Activated CD8-positive, alpha-beta memory T cell treated with anti-CD3 and anti-CD28 coated beads, Interleukin-2, amount 50 U/mL, for 4 hours (primary cell): ENCODE results near the gene FIBCD1.
"Not testable (repeated sequence)": the region's sequence is repeated elsewhere in the genome, so short reads cannot be mapped to it uniquely, and the experiment has no call there.

Experiments
- DNase-seq: peaks from one replicate; pipeline ENCODE4 v3.0.0-alpha.2; 2020

Gene FIBCD1

DNA sequence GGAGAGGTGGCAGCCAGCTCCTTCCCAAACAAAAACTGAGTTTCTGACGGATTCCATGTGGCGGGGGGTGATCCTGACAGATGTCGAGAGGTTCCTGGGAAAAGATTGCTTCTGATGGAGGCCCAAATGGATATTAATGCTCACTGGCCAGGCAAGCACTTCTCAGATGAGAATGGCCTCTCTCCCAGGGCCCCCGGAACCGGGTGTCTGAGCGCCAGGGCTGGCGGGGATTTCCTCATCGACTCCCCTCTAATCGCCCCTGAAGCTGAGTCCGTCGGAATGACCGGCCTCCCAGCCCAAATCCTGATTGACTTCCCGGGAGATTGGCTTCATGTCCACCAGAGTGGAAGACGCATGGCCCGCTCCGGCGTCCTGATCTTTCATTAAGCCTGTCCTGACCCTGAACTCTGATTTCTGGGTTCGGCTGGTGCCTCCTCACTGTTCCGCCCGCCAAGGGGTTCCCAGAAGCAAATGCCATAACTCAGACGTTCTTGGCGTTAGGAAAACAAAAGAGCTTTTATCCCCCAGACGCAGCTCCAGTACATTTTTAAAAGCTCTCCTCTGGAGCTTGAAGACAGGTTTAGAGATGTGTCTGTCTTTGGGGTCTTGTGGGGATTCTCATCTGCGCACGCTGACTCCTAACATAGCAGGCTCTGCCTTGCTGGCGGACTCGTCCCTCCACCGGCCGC is 17.6 kb downstream of the FIBCD1 start:
- DNase-seq, result no peak

DNA sequence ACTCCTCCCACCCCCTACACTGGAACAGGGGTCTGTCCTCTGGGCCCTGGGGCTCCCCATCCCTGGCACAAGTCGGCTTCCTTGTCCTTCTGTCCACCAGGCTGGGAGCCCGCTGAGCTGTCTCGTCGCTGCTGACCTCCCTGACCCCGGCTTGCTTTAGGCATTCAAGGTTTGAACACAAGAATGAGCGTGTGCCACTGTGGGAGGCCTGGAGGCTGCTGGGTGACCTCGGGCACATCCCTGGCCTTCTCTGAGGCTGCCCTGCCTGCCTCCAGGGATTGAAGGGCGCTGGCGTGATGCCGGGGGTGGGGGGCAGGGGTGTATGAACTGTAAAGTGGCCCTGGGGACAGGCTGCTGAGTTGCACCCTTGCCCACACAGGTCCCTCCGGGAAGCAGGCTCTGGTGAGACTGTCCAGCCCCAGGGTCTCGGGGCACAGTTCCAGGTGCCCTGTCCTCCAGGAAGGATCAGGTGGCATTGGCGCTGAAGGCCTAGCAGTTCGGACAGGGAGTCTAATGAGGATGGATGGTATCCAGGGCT is 18.2 kb downstream of the FIBCD1 start:
- no peak for DNase-seq

DNA sequence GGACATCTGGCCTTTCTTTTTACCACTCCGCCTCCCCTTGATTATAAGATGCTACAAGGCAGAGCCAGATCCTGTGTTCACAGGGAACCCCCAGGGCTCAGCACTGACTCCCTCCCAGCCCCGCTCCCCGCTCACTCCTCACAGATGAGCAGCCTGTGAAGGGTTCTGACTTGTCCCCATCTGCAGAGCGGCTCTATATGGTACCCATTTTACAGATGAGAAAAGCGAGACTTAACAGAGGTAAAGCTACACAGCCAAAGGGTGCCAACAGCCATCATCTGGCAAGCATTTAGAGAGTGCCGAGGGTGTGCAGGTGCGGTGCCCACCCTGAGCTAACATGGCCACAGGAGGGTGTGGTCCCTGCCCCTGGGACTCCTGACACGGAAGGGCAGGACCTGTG is 18.8 kb downstream of the FIBCD1 start:
- no peak for DNase-seq

DNA sequence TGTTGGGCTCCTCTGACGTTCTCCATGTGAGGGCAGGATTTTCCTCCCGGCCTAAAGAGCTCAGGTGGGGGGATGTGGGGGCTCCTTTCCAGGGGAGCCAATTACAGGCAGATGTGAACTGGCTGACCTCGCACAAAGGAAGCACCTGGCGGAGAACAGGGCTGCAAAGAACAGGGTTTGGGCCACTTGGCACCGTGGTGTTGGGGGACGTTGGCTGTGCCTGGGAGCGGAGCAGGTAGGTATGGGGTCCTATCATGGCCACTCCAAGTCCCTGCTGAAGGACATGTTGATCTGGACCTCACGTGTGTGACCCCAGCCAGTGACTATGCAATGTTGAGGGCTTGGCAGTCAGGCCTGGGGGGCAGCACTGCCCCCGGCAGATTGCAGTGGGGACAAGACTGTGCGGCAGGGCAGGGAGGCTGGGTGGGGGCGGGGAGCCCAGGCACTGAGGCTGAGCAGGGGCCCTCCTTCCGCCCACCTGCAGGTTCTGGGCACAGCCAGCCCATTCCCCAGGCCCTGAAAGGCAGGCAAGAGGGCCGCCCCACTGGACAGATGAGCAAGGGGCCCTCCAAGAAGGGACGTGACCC is 19.4 kb downstream of the FIBCD1 start:
- DNase-seq, result no peak

DNA sequence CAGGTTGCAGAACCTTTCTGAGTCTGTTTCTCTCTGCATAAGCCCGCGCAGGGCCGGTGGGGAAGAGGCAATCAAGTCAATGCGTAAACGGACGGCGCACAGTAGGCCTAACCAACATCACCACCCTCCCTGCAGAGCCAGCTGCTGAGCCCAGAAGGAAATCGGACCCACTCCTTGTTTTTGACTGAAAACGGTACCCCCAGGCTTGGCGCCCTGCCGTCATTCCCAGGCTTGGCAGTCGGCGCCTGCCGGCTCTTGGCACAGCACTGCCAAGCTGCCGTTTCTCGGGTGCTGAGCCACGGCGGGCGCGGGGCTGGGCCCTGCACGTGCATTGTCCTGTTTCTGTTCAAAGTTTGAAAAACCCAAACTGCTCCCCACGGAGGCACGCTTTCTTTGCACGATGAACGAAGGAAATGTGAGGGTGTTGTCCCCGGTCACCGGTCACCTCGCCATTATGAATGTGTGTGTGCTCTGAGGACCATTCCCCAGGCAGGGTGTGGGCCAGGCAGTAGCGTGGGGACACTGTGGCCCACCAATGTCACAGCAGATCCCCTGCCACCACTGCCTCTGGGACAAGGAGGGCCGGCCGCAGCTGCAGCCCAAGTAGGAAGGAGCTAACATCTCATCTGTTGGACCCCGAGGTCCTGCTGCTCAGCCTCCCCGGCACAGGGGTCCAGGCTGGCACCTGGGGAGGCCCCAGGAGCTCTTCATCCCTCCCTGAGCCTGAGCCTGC is 20.1 kb downstream of the FIBCD1 start:
- no peak for DNase-seq

DNA sequence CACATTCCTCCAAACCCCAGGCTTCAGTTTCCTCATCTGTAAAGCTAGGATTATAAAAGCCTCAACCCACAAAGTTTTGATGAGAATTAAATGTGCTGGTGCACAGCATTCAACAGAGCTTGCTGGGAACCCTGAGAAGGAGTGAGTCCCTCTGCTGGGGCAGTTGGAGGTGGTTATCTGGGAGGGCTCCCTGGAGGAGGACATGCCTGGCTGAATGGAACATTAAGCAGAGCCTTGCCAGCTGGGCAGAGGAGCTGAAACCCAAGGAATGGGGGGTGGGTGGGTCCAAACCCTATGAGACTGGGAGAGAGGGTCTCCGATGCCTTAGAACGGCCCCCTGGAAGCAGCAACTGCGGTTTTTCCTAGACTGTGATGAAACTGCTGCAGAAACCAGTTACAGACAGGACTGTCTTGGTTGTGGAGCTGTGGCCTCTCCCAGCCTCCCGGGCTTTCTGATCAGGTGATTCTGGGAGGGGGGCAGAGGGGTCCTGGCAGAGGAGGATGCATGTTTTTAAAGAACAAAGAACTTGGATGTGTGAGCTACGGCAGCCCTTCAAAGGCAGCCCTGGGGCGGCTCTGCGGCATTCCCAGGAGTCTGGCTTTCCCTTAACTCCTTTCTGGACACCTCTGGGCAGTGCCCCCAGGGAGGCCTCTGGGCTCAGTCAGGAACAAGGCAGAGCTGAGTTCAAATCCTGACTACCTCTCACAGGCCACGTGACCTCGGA is 20.8 kb downstream of the FIBCD1 start:
- no peak for DNase-seq

DNA sequence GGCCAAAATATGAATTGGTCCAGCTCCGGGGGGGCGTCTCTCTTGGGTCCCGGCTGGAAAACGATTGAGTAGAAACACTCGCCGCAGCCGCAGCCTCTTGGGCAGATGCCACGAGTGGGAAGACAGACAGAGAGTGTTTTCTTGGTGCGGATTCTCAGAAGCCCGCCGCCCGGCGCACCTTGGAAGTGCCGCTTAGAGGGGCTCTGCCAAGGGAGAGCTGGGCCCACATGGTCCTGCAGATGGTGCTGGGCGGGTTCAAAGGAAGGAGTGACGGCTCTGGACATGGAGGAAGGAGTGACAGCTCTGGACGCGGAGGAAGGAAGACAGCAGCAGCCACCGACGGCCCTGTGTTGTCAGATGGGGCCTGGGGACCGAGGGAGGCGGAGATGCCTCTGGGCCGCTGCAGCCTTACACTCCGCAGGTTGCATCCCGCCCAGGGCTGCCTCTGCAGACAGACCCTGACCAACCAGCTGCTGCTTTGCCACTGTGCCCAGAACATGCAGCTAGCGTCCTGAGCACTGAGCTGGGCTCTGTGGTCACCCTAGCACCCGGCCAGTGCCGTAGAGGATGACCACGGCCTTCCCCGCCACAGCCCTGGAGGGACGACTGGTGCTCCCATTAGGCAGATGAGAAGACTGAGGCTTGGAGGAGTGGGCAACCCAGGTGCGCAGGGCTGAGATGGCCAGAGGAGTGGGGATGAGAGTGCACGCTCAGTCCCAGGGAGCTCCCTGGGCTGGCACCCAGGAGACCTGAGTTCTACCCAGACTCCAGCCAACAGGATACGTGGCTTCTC is 21.7 kb downstream of the FIBCD1 start:
- DNase-seq, result no peak

DNA sequence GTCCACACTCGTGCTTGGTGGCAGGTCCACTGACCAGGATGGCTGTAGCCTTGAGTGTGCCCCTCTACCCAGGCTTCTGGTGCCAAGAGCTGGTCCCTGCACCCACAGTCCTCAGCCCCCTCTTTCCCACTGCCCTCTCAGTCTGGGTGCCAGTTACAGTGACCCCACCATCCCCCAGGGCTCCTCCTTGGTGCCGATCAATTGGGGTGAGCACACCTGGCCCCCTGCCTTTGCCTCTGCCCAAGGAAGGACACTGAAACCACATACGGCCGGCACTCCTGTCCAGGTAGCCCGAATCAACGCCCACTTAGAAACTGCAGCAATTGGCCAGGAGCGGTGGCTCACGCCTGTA is 24.0 kb downstream of the FIBCD1 start:
- DNase-seq, result no peak

DNA sequence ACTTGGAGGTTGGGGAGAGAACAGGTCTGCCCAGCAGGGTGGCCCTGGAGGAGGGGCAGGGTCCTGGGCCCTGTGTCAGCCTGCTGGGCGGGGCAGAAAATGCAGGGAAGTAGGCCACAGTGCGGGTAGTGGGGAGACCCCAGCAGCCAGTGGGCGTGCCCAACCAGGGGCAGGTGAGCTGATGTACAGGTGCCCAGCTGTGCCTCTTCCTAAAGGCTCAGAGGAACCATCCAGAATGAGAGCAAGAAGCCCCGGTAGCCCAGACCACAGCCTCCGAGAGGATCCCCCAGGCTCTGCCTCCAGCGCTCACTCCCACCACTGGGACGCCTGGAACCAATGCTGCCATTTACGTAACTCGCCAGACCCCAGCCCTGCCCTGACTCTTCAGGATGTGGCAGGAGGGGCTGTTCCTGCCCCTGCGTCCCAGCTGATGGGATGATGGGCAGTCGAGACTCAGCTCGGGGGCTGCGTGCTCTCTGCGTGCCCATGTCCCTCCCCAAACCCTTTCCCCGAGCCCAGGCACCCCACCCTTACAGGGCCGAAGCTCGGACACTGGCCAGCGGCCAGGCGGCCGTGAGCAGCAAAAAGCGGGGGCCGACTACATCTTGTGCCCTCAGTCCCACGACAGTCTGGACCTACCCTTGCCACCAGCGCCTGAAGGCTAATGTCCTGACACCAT is 24.5 kb downstream of the FIBCD1 start:
- no peak for DNase-seq

DNA sequence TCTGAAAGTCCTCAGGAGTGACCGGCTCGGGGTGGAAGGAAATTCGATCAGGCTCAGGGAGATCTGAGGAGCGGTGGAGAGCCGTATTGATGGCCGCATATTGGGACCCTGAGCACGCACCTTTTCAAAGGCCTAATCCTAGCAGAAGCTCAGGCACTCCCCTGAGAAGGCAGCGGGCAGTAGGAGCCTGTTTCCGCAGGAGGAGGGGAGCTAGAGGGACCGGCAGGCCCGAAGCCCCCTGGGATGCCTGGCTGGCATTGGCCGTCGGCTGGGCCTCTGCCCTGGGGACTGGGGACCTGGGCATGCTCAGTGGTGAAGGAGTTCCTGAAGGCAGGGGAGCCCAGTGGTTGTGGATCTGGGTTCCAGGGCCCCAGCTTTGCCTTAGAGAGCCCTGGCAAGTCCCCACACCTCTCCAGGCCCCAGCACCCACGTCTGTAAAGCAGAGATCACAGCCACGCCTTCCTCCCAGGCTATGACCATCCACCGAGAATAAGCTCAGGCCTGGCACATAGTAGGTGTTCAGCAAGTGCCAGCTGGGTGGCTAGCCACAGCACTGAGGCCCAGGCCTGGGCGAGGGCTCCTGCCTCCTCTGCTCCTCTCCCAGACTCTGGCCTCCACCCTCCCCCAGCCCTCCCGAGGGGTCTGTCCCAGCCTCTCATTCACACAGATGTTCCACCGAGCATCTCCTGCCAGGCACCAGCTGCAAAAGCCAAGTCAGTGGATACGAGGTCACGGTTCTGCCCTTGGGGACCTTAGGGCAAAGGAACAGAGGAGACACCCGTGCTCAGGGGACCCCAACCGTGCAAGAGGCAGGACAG is 25.2 kb downstream of the FIBCD1 start:
- no peak for DNase-seq

DNA sequence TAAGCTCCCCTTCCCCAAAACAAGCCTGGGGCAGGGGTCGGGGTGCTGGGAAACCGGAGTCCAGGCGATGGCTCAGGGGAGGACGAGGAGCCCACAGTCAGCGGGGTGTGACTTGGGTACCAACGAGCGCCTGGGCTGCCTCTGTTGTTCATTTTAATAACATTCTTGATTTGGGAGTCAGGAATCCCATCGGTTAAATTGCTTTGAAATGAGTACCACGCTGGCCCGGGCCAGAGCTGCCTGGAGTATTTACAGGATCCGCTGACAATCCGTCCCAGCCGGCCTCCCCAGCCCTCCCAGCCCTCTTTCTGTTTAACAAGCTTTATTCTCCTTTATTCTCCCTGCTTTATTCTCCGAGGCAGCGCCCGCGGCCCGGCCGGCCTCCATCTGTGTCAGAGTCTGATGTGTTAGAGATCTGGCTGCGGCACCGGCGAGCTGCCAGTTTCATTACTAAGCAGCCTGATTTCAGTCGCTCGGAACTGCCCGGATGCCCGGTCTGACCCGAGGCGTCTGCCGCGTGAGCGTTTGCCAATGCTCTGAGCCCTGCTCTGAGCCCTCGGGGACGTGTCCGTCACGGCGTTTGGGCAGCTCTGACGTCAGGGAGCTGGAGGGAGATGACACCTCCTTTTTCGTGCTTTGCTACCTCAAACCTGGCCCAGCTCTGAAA is 26.0 kb downstream of the FIBCD1 start:
- no peak for DNase-seq

DNA sequence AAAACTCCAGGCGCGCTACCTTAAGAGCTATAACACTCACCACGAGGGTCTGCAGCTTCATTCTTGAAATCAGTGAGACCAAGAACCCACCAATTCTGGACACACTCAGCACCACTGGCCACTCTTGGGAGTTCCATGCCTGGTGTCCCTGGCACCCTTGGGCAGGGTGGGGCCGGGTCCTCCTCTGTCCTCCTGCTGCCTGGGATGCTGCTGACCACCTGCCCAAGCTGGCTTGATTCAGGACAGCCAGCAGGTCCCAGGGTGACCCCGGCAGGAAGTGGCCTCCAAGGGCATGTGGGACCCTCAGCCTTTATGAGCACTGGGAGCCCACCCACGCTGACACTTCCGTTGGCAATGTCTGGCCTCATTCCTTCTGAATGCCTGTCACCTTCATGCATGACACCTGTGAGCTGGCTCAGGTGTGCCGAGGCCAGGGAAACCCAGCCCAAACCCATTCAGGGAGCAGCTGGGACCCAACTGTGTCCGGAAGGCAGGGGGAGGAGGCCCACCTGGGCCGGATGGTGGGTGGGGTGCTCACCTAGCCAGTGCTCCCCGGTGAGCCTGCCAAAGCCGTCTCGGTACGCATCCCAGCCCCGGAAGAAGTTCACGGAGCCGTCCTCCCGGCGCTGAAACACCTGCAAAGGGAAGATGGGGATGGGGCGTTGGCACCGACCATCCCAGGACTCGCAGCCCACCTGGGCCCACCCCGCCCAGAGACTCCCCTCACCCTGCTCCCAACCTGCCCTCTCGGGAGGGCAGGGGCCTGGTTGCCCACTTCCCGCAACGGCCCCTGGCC is 27.6 kb downstream of the FIBCD1 start:
- DNase-seq, result no peak

DNA sequence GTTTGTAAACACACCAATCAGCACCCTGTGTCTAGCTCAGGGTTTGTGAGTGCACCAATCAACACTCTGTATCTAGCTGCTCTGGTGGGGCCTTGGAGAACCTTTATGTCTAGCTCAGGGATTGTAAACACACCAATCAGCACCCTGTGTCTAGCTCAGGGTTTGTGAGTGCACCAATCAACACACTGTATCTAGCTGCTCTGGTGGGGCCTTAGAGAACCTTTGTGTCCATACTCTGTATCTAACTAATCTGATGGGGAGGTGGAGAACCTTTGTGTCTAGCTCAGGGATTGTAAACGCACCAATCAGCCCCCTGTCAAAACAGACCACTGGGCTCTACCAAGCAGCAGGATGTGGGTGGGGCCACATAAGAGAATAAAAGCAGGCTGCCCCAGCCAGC is 28.4 kb downstream of the FIBCD1 start:
- DNase-seq, result not testable (repeated sequence)

DNA sequence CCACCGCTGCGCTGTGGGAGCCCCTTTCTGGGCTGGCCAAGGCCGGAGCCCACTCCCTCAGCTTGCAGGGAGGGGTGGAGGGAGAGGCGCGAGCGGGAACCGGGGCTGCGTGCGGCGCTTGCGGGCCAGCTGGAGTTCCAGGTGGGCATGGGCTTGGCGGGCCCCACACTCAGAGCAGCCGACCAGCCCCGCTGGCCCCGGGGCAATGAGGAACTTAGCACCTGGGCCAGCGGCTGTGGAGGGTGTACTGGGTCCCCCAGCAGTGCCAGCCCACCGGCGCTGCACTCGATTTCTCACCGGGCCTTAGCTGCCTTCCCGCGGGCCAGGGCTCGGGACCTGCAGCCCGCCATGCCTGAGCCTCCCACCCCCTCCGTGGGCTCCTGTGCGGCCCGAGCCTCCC is 29.0 kb downstream of the FIBCD1 start:
- not testable (repeated sequence) for DNase-seq

DNA sequence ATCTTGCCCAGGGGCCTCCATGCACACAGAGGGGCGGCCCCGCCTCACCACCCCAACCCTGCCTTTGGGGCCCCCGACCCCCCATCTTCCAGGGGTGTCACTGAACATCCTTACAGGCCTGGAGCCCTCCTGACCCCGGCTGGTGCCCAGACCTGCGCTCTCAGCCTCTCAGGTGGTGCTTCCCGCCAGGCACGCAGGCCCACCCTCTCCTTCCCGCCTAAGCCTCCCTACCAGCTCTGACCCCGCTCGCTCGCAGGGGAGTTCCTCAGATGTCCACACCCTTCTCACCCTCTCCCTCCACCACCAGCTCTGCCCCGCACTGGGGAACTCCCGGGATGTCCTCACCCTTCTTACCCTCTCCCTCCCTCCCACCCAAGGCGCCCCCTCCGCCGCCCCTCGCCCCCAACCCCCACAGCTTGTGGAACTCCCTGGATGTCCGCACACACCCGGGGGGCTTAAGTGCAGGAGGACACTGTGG is 30.1 kb downstream of the FIBCD1 start:
- no peak for DNase-seq

DNA sequence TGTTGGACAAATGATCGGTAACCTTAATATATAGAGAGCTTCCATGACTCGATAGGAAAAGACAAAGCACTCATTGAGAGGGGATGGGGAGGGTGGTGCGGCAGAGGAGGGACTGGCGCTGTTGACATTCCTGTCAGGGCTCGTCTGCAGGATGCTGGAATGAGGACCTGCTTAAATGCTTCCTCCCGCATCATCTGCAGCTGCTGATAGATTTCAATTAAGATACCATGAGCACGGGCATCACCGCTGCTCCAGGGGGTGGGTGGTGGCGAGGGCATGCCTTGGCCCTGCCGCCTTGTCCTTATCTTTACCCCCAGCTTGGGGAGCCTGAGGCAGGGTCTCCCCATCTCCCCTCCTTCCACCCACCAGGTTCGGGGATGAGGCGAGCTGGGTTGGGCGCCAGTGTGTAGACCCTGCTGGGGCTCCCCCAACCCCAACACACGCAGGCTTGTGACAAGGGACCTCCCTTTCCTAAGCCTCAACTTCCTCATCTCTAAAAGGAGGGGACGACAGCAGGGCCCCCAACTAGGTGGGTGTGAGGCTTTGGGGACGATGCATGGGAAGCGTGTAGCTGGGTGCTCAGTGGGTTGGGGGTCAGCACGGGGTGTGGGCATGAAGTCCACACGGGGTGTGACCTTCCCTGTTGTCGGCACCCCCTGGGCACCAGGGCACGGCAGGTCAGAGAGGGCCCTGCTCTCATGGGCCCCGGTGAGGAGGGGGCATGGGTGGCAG is 30.7 kb downstream of the FIBCD1 start:
- no peak for DNase-seq

DNA sequence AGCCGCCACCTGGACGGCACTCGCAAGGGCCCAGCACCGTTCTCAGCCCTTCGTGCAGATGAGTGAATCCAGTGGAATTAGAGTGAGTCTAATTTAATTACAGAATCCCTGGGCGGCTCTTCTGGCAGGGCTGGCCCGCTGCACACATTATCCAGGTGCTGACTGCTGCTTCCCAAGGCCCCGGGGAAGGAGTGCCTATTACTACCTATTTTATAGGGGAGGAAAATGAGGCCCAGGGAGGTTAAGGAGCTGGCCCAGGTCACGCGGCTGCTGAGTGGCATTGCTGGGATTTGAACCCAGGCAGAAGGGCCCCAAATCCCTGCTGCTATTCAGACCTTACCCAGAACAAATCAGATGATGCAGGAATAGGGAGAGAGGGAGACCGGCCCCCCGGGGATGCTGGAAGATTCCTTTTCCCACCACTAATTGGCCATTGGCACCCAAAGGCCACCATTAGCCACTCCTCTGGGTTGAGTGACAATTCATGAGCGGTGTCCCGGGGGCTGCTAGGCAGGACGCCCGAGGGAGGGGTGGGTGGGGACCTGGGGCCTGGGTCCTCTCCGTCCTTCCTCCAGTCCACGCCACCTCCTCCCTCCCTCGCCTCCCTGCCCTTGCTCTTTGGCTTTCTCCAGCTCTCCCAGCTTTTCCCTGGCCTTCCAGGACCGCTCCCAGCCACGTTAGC is 32.2 kb downstream of the FIBCD1 start:
- DNase-seq, result no peak
